DMS53 treated with DMSO at 0.1 percent for 48 hours (cell line): ENCODE measurements around the gene HBS1L.
A peak's percentile ranks its signal among the peaks of the same experiment; 100 is the strongest.

Experiments used
- DNase-seq: peaks from one replicate; lab custom pipeline; 2025; ENCODE audit not compliant: unreplicated experiment; lab: John Stamatoyannopoulos, UW

Gene HBS1L

DNA sequence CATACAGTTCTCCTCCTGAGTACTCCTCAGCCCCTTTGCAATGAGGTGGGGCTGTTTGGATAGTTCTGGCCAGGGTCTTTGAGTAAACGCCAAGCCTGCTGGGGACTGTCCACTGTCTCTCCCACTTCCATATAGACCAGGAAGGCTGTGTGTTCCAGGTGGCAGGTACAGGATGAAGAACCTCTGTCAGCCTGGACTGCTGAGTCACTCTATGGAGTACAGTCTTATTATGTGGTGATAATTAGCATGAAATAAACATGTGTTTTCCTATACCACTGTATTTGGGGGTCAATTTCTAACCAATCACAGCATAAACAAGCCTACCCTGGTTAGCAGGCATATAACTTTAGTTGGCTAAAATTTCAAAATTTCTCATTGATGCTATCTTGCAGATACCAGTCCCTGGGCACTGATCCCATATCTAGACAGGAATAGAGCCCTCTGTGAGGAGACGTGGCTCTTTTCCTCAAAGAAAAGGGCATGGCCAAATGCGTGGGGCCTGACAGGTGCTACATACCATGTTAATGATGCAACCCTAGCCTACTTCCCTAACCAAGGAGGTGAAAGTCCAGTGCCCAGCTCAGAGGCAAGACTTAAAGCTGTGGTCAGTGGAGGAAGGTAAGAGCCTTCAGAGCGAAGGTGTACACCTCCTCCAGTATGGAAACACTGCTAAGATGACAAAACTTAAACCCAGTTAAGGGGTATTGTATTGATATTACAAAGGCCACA is 100.2 kb downstream of the HBS1L start:
- no peak for DNase-seq

DNA sequence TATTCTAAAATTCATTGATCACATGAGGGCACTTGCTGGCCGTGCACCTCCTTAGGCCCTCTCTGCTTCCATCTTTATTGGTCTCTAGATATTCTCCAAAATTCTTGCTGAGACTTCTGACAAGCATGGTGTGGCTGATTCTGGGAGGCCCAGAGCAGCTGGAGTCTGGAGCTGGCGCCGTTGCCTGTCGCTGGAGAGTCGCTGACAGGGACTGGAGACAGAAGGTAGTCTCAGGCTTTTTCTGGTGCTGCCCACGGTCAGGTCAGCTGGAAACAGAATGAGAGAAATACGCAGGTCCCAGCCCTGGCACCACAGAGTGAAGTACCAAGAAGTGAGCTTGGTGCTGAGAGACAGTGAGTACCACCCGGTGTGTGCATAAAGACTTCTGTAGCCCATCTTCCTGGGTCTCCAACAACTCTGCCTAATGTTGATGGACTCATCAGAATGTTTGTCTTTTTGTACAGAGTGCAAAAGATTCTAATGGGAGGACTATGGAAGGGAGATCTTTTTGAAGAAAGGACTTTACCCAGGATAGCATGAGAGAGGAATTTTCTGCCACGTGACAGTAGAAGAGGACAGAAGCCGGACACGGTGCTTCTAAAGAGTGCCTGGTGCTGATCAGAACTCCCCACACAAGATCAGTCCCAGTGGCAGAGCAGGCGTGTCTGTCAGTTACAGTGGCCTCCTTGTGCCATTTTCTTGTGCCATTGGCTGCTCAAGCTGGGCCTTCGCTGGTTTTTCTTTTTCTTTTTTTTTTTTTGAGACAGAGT is 102.9 kb downstream of the HBS1L start:
- no peak for DNase-seq

DNA sequence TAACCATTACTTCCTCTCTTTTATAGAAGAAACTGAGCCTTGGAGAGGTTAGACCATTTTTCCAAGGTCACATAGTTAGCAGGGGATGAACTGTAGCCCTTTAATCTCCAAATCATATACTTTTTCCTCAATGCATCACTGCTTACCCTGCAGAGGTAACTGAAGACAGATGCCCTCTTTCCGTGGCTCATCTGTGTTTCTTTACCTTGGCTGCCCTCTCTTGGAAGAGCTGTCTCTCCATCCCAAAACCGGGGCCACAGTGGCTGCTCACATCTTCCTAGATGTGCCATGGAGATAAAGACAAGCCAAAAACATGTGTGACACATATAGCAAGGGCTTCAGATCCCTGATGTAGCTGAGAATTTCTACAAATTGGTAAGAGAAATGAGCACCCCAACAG is 104.1 kb downstream of the HBS1L start:
- DNase-seq, result no peak

DNA sequence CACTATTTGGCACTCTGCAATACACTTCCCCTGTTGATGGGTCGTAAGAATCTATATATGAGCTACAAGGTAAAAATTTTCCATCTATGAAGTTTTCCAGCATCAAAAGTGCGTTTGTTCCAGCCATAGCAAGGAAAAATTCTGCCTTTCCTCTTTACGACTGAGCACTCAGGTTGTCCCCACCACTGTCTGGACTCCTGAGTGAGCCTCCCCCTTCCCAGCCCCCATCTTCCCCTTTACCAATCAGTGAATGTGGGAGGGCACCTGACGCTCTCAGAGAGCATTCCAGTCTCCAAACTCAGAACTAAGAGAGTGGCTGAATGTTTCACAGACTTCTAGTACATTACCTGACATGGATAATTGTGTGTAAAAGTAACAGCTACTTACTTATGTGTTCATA is 104.7 kb downstream of the HBS1L start, which contains the start of gene ALDH8A1:
Gene ALDH8A1 (minus strand): TSS at position 175 of the 400 bp plus-strand sequence. CDS start 48 bp downstream, at position 127.
- no peak for DNase-seq

DNA sequence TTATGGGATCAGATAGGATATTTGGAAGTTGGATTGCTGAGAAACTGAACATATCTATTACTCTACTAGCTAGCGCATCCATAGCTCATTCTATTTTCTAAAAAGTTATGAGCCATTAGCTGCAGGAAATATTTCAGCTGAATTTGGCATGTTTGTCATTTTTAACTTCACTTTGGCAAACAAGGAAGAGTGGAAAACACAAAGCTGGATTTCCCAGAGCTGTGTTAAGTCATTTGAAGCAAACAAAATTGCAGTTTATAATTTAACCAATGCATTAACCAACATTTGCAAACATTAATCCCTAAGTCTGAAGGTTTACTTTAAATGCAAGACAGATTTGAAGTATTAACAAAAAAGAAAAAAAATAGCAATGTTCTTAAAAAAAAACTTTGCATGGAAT is 105.9 kb downstream of the HBS1L start:
- DNase-seq, result no peak

DNA sequence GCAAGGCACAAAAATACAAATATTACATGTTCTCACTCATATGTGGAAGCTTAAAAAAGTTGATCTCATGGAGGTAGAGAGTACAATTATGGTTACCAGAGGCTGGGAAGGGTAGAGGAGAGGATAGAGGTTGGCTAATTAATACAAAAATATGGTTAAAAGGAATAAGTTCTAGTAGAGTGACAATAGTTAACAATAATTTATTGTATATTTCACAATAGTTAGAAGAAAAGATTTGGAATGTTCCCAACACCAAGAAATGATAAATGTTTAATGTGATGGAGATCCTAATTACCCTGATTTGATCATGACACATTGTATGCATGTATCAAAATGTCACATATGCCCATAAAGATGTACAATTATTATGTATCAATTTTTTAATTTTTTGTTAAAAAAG is 106.5 kb downstream of the HBS1L start:
- DNase-seq, result no peak

DNA sequence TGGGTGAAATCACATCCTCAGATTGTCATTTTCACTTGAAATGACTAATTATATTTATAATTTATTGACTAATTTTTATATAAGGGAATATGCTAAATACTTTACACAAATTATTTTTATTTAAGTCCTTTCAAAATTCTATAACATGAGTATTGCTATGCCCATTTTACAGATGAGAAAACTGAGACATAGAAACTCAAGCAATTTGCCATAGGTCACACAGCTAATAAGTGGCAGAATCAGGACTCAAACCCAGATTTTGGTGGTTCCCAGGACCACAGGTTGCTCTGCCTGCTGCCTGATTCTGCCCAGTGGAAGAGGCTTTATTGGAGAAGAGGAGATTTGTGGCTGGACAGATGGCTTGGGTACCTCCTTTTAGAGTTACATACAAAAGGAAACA is 109.6 kb downstream of the HBS1L start:
- no peak for DNase-seq

DNA sequence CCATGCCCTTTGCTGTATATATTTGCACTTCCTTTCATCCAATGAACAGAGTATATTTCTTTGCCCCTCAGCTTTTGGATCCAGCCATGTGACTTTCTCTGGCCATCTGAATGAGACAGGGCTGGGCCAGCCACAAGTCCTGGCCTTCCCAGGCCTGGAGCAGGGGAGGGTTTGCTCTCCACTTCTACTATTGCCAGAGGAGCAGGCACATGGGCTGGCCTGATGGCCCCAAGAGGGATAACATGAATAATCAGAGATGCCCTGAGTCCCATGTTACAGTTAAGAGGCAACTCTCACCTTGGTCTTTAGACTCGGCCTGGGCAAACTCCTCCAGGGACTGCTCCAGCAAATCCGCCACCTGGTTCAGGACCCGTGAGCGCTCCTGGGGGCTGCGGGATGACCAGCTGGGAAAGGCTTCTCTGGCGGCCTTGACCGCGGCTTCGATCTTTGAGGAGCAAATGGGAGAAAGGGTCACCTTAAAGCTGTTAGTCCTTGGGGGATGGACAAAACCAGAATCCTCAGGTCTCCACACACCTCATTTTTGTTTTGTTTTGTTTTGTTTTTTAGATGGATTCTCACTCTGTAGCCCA is 111.0 kb downstream of the HBS1L start:
- no peak for DNase-seq

DNA sequence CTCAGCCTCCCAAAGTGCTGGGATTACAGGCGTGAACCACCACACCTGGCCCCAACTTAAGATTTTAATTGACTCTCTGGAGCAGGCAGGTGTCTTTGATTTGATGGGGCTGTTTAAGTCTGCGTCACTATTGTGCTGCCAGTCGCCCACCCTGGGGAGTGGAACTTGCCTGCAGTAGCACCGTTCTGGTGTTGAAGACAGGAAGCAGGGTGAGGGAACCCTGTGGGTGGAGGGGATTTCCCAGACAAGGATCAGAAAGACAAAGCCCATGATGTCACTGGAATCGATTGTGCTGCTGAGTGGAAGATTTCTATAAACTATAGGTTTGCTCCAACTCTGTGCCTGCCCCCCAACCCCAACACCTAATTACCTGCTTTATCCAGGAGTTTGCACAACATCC is 115.7 kb downstream of the HBS1L start:
- no peak for DNase-seq

DNA sequence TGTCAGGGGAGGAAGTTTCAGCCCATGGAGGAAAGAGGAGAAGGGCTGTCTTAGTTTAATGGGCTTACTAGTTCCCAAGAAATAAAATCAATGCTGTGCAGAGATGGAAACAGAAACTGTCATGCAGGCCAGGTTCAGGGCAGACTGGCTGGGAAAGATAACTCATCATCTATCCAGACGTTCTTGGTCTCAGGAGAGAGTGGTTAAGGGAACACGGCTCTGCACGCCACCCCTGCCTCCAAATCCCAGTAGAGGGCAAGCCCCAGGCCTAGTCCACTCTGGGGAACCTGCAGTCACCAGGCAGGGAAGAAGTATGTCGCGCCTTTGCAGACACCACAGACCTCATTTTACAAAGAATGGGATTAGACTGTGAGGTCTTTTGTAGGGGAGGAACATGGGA is 117.2 kb downstream of the HBS1L start:
- DNase-seq, result no peak

DNA sequence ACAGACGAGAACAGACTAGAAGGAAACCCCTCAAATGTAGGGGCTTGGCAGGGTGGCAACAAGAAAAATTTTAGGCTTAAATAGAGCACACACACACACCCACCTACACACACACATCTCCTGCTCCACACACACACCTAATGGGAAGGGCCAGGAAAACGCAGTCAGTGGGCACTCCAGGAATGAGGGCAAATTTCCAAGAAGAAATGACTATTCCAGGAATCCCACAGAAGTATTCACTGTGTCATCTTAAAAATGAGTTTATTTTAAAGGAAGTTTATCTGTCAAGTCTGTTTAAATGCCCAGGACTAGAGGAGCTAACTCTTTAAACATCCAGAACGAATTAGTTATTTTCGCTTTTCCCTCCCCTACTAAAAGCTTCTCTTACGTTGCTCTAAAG is 117.7 kb downstream of the HBS1L start:
- no peak for DNase-seq

DNA sequence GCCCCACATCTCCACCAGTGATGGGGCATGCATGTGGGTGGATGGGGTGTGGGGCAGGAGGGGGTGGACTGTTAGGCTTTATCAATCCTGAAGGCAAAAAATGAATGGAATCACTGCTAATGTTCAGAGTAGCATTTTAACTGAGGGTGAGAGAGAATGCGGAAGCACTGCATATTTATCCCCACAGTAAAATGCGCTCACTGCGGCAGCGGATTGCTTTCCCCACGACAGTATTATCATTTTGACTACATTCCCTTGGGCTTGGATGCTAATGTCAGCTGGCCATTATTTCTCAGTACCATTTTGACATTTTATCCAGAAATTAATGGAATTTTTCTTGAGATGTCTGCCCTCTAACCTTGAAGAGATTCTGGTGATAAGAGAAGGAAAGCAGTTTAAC is 118.1 kb downstream of the HBS1L start:
- no peak for DNase-seq

DNA sequence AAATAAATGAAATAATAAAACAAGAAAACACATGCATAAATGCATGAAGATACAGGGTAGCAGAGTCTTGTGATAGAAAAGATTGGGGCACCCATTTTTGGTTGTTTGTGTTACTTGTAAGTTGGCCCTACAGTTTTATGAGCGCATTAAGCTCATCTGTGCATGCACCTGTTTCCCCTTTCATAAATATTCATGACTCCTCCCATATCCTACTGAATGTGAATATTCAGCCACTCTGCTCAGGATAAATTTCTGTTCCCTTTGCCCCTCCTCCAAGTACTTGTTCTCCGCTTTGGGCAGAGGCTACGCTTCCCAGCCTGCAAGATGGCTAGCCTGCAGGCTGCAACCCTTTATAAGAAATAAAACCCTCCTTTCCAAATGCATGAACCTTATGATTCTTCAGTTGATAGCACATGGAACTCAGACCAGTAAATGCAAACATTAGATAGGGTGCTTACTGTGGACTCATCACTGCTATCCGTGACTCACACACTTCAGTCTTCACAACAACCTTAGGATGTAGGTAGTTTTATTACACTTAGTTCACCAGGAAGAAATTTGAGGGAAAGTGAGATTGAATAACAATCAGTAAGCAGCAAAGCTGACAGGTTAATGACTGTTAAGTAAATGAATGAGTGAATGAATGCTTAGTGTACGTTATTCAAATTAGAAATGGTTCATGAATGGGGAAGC is 119.7 kb downstream of the HBS1L start:
- DNase-seq, result peak; percentile 23

DNA sequence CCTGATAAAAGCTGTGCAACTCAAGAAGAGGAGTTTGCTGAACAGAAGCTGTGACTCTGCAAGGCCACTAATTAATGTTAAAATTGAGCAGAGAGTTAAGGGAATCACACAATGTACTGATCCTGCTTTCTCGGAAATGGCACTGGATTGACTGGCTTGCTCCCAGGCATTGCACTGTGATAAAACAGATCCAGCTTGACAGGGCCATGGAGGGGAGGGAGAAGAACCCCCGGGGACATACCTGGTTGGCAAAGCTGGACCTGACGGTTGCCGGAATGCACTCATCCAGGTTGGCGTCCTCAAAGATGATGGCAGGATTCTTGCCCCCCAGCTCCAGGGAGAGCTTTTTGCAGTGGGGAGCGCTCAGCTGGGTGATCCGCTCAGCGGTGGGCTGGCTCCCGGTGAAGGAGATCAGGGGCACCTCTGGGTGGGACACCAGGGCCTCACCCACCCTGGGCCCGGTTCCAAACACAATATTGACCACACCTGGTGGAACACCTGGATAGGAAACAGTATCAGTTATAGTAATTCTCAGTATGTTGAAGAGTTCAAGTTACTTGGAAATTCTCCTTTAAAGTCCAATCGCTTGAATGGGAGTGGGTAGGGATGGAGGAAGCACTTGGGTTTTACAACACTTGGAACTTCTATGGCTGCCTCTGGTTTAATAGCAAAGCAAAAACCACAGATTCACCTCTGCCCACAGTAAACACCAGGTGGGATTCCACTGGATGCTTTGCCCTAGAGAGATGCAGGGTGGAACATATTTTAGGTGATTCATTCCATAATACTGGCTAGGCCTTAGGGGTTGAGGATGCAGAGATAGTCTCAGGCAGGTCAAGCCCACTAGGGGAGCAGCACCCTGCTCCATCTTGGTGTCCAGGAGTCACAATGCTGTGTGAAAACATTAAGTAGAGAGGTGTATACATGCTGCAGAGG is 121.8 kb downstream of the HBS1L start:
- no peak for DNase-seq

DNA sequence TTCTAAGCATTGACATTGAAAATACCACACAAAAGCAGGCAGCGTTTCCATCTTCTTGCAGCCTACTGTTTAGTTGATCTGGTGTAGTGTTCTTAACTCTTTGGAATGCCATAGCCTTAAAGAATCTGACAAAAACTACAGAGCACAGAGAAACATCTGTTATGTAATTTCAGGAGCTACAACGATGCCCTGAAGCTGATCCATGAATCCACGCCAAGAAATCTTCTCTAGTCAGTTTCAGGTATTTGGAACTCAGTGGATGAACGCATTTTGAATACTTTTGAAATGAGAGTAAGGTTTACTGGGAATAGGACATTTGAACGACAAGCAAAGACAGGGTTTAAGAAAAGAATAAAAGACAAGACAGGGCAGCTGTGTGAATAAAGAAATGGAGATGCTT is 122.5 kb downstream of the HBS1L start:
- DNase-seq, result no peak

DNA sequence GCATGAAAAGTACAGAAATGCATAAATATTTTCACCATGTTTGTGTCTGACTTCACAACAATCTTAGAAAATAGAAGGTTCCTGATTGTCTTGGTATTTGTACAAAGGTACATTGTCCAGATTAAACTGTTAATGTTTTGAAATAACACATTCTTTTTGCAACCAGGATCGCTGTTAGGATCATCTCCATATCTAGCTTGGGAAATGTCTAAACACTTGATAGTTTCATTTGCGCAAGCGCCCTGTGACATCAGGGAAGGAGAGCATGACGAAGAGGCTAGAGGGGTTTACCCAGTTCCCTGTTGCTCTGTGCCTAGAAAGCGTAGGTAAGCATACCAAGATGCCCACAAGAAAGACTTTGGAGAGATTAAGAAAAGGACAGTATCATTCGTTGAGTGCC is 124.2 kb downstream of the HBS1L start:
- no peak for DNase-seq

DNA sequence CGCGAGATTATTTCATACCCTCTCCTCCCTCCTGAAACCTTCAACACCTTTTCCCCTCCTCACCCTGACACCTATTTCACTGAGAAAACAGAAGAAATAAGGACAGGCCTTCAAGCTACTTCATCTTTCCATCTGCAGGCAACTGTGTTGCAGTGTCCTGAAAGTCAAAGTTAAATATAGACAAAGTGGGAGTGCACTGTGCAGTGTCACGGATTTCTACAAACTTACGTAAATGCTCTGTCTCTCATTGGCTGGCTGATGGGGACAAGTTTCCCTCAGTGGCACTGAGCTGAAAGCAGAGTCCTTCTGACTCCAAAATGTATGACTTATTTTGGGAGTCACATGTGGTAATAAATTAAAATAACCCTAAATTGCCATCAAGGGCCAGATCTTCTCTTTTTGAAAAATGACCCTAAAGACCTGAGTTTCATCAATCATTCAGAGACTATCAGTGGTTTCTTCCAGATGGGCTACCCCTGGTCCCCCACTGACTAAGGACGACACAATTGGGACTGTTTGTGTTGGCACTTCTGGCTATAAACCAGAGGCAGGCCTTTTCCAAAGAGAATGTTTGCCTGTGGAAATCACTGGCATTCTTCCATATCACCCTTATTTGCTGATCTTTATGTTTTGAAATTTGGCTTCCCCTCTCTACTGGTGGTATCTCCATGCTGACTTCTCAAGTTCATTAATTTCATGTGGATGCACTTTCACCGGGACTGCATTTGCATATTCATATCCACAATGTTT is 126.3 kb downstream of the HBS1L start:
- DNase-seq, result no peak

DNA sequence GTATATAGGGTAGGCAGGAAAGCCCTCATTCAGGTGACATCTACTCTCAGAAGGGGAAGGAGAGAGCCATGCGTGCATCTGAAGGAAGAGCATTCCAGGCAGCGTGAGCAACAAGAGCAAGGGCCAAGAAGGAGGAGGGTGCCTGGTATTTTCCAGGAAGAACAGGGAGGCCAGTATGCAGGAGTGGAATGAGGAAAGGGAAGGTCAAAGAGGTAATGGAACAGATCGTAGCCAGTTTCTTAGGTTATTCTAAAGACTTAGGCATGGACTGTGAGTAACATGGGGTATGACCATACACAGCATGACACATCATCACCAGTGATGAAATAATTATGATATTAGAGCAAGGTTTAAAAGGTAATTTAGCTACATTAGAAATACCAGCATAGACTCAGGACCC is 128.8 kb downstream of the HBS1L start:
- no peak for DNase-seq

DNA sequence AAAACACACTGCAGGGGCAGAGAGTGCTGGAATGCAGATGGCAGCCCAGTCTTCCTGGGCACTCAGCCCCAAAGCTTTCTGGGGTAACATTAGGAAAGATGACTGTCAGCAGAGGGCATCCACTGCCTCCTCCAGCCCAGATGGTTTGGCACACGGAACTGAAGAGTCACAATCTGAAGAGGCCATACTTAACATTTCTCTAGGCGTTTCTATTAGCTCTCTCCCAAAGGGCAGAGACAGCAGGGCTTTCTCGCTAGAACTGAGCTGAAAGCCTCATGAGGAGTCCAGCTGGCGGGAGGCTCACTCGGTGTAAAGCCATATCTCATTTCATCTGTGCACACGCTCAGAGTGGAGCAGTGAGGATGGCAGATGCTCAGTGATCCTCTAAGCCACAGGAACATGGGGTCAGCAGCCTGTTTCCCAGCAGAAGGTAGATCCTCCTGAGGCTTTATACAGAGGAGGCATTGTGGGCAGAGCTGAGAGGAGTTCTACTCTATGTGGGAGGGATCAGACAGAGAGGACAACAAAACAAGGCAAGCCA is 132.8 kb downstream of the HBS1L start:
- no peak for DNase-seq

DNA sequence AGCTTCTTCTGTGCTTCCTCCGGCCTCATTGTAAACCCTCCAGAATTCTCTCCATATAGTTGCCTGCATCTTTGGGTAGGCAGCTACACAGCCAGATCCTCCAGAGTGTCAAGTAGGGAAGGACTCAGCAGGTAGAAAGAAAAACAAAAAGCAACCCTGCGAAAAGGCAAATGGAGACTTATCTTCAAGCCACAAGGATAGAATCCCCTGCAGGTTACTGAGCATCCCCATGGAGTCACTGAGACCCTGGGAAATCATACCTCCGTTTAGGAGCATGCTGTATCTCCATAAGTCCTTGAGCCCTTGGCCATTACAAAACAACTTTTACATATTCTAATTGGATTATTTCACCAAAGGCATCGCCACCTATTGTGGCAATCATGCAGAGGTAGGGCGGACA is 133.3 kb downstream of the HBS1L start:
- no peak for DNase-seq
